ENCODE results near the gene SPHKAP. TPM values are rescaled to one million over a fixed set of nuclear protein-coding genes. Genes with fewer than 3 reads are reported as not detected.
"Not testable (repeated sequence)": the region's sequence is repeated elsewhere in the genome, so short reads cannot be mapped to it uniquely, and the experiment has no call there.

SPHKAP gene
- total RNA-seq, result not detected
- not detected for total RNA-seq (2013)

GRCh38 chr2:228181098-228182019 is at the start of gene SPHKAP:
Gene SPHKAP, minus strand, starts transcription at chr2:228181687. Its CDS starts 89 bp downstream, at chr2:228181598.
- Mint-ChIP-seq H3K27ac (no peak within 1 kb of the TSS), H3K4me1 (no peaks in the 10 kb centered on the region), H3K4me3 (no peak within 1 kb of the TSS), H3K9me3 (peaks cover 12 to 15% of the 10 kb centered on the region in 2 donors), H3K27me3 (ENCODE audit: low read depth in 2 of 2) (peaks cover 0 to 4% of the 10 kb centered on the region in 2 donors), H3K36me3 (peaks cover 8% of the 10 kb centered on the region)
- H3K27me3 ChIP-seq (ENCODE audit: control insufficient read depth, insufficient read depth, low read length), result no peaks in the 10 kb centered on the region
- 11% methylated on average over 56 of the region's 56 CpGs for WGBS (ENCODE audit: insufficient coverage)
- no peak for ATAC-seq
- H3K4me3 ChIP-seq (ENCODE audit: low read length), result no peak within 1 kb of the TSS
- H3K4me1 ChIP-seq (ENCODE audit: control insufficient read depth, insufficient read depth, low read length), result no peaks in the 10 kb centered on the region
- no peak within 1 kb of the TSS for H3K27ac ChIP-seq (ENCODE audit: low read length)
- no peak for TF ChIP-seq CTCF (IDR thresholded peaks at IDR 0.05)
- H3K36me3 ChIP-seq (ENCODE audit: control insufficient read depth, insufficient read depth, low read length), result no peaks in the 10 kb centered on the region
- peaks cover 10% of the 10 kb centered on the region for H3K9me3 ChIP-seq (ENCODE audit: control insufficient read depth, insufficient read depth, low read length)
- intact Hi-C loops (cut with micrococcal nuclease), result no loop called here
- DNase-seq, result no peak

GRCh38 chr2:228227466-228227865 is 46.0 kb upstream of the SPHKAP start:
- H3K27me3 Mint-ChIP-seq (ENCODE audit: low read depth in 2 of 2), result no peaks in the 10 kb centered on the region
- H3K27ac ChIP-seq (ENCODE audit: low read length), result no peak overlapping the region
- H3K4me3 ChIP-seq (ENCODE audit: low read length), result no peak overlapping the region
- H3K4me1 ChIP-seq (ENCODE audit: control insufficient read depth, insufficient read depth, low read length), result no peaks in the 10 kb centered on the region
- no peaks in the 10 kb centered on the region for H3K36me3 Mint-ChIP-seq
- no peak for ATAC-seq
- no peaks in the 10 kb centered on the region for H3K27me3 ChIP-seq (ENCODE audit: control insufficient read depth, insufficient read depth, low read length)
- no peaks in the 10 kb centered on the region for H3K36me3 ChIP-seq (ENCODE audit: control insufficient read depth, insufficient read depth, low read length)
- H3K9me3 Mint-ChIP-seq, result peaks cover 7 to 8% of the 10 kb centered on the region in 2 donors
- no peak overlapping the region for H3K4me3 Mint-ChIP-seq
- intact Hi-C loops (cut with micrococcal nuclease), result no loop called here
- no peak overlapping the region for H3K27ac Mint-ChIP-seq
- WGBS (ENCODE audit: insufficient coverage), result 85% methylated on average over 6 of the region's 6 CpGs
- no peak for DNase-seq
- H3K4me1 Mint-ChIP-seq, result no peaks in the 10 kb centered on the region
- no peaks in the 10 kb centered on the region for H3K9me3 ChIP-seq (ENCODE audit: control insufficient read depth, insufficient read depth, low read length)
- TF ChIP-seq CTCF (IDR thresholded peaks at IDR 0.05), result no peak

GRCh38 chr2:228224410-228224809 is 42.9 kb upstream of the SPHKAP start:
- Histone ChIP-seq H3K27me3 (ENCODE audit: control insufficient read depth, insufficient read depth, low read length) (no peaks in the 10 kb centered on the region), H3K4me1 (ENCODE audit: control insufficient read depth, insufficient read depth, low read length) (no peaks in the 10 kb centered on the region), H3K27ac (ENCODE audit: low read length) (no peak overlapping the region), H3K9me3 (ENCODE audit: control insufficient read depth, insufficient read depth, low read length) (no peaks in the 10 kb centered on the region), H3K36me3 (ENCODE audit: control insufficient read depth, insufficient read depth, low read length) (no peaks in the 10 kb centered on the region), H3K4me3 (ENCODE audit: low read length) (no peak overlapping the region)
- DNase-seq (no peak), ATAC-seq (no peak)
- H3K9me3 Mint-ChIP-seq, result peaks cover 3 to 8% of the 10 kb centered on the region in 2 donors
- TF ChIP-seq CTCF (IDR thresholded peaks at IDR 0.05), result no peak
- H3K27ac Mint-ChIP-seq, result no peak overlapping the region
- no peaks in the 10 kb centered on the region for H3K36me3 Mint-ChIP-seq
- H3K4me1 Mint-ChIP-seq, result no peaks in the 10 kb centered on the region
- H3K27me3 Mint-ChIP-seq (ENCODE audit: low read depth in 2 of 2), result no peaks in the 10 kb centered on the region
- intact Hi-C loops (cut with micrococcal nuclease), result no loop called here
- H3K4me3 Mint-ChIP-seq, result no peak overlapping the region

GRCh38 chr2:228218593-228218992 is 37.1 kb upstream of the SPHKAP start:
- ATAC-seq; H3K9me3 ChIP-seq (ENCODE audit: control insufficient read depth, insufficient read depth, low read length); intact Hi-C loops (cut with micrococcal nuclease); H3K4me3 Mint-ChIP-seq; H3K36me3 Mint-ChIP-seq; H3K27ac Mint-ChIP-seq; H3K4me3 ChIP-seq (ENCODE audit: low read length); H3K27me3 ChIP-seq (ENCODE audit: control insufficient read depth, insufficient read depth, low read length); H3K27me3 Mint-ChIP-seq (ENCODE audit: low read depth in 2 of 2); H3K4me1 ChIP-seq (ENCODE audit: control insufficient read depth, insufficient read depth, low read length); H3K36me3 ChIP-seq (ENCODE audit: control insufficient read depth, insufficient read depth, low read length); H3K27ac ChIP-seq (ENCODE audit: low read length); DNase-seq; H3K4me1 Mint-ChIP-seq: not testable (repeated sequence)
- 79% methylated on average over 2 of the region's 2 CpGs for WGBS (ENCODE audit: insufficient coverage)
- peaks cover 14 to 17% of the 10 kb centered on the region in 2 donors for H3K9me3 Mint-ChIP-seq
